ENCODE results near the gene TRIOBP.
"Not testable (repeated sequence)": the region's sequence is repeated elsewhere in the genome, so short reads cannot be mapped to it uniquely, and the experiment has no call there.

The TRIOBP gene

GRCh38 chr22:37777122-37777687 lies 80.4 kb downstream of the TRIOBP start:
- no peak for DNase-seq

GRCh38 chr22:37778370-37779009 lies 81.6 kb downstream of the TRIOBP start:
- DNase-seq, result no peak

- no peak for DNase-seq
Measured at GRCh38 chr22:37781434-37782059, 84.7 kb downstream of the TRIOBP start.

GRCh38 chr22:37782340-37783168 lies 85.7 kb downstream of the TRIOBP start:
- no peak for DNase-seq

- DNase-seq, result no peak
Measured at GRCh38 chr22:37784829-37785495, 88.1 kb downstream of the TRIOBP start.

GRCh38 chr22:37790234-37790633 lies 93.4 kb downstream of the TRIOBP start:
- DNase-seq, result no peak

- DNase-seq, result no peak
Measured at GRCh38 chr22:37792494-37792893, 95.6 kb downstream of the TRIOBP start.

GRCh38 chr22:37794376-37794775 lies 97.5 kb downstream of the TRIOBP start:
- DNase-seq, result no peak

- DNase-seq, result no peak
Measured at GRCh38 chr22:37796079-37796478, 99.2 kb downstream of the TRIOBP start.

- DNase-seq, result not testable (repeated sequence)
Measured at GRCh38 chr22:37797259-37797658, 100.4 kb downstream of the TRIOBP start.

- DNase-seq, result no peak
Measured at GRCh38 chr22:37797874-37798500, 101.1 kb downstream of the TRIOBP start.

- DNase-seq, result not testable (repeated sequence)
Measured at GRCh38 chr22:37799979-37800378, 103.1 kb downstream of the TRIOBP start.

- no peak for DNase-seq
Measured at GRCh38 chr22:37801946-37802309, 105.1 kb downstream of the TRIOBP start.

GRCh38 chr22:37802310-37803194 lies 105.7 kb downstream of the TRIOBP start:
- peak; percentile 34 for DNase-seq

- DNase-seq, result no peak
Measured at GRCh38 chr22:37803195-37803638, 106.4 kb downstream of the TRIOBP start.

- DNase-seq, result no peak
Measured at GRCh38 chr22:37803639-37804351, 106.9 kb downstream of the TRIOBP start.

GRCh38 chr22:37804352-37804880 lies 107.6 kb downstream of the TRIOBP start:
- DNase-seq, result no peak

GRCh38 chr22:37804881-37805809 lies 108.3 kb downstream of the TRIOBP start:
- DNase-seq, result peak; percentile 78

GRCh38 chr22:37805810-37806277 lies 109.0 kb downstream of the TRIOBP start:
- DNase-seq, result no peak

All from NCI-H446 treated with DMSO at 0.1 percent for 48 hours (cell line).